ENCODE measurements around the gene PTN.

DNA sequence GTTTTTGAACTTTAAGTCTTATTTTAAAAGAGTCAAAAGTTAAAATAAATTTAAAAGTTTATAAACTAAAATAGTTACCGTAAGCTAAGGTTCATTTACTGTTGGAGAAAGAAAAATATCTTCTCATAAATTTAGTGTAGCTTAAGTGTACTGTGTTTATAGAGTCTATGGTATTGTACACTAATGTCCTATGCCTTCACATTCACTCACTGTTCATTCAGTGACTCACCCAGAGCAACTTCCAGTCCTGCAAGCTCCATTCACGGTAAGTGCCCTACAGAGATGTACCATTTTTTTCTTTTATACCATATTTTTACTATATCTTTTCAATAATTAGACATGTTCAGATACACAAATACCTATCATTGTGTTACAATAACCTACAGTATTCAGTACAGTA lies 97.6 kb downstream of the PTN start:
- TF ChIP-seq EZH2phosphoT487 (IDR thresholded peaks at IDR 0.05; ENCODE audit: insufficient read depth, low read depth), result no peak
- TF ChIP-seq EZH2 (IDR thresholded peaks at IDR 0.05; ENCODE audit: insufficient read depth, poor library complexity, severe bottlenecking), result no peak
